Right atrium auricular region (tissue), 2 donors: ENCODE data around the gene JAKMIP2. TPM values are rescaled to one million over a fixed set of nuclear protein-coding genes. Genes with fewer than 3 reads are reported as not detected.

ENCODE experiments used
- DNase-seq: peaks from one replicate; pipeline ENCODE4 v3.0.0-alpha.2; 2019; ENCODE audit warnings: low spot score
- H3K27ac ChIP-seq, 2 donors: fragments of 200-600 bp; sonication (generic); 1 replicate in 1 of 2; 2 replicates in 1 of 2; pipeline ENCODE4 v1.5.1; 2016 to 2019
- H3K27me3 ChIP-seq, 2 donors: fragments of 200-600 bp; sonication (generic); one replicate each; pipeline versions ENCODE4 v1.5.1 to v1.6.0; 2017 to 2019
- H3K36me3 ChIP-seq: fragments of 200-600 bp; sonication (generic); one replicate; pipeline ENCODE4 v1.5.1; 2016
- H3K4me1 ChIP-seq, 2 donors: fragments of 200-600 bp; sonication (generic); one replicate each; pipeline versions ENCODE4 v1.5.1 to v1.6.0; 2017 to 2019
- H3K4me3 ChIP-seq, 2 donors: fragments of 200-600 bp; sonication (generic); 1 replicate in 1 of 2; 2 replicates in 1 of 2; pipeline ENCODE4 v1.5.1; 2017 to 2019; ENCODE audit warnings: mild to moderate bottlenecking in 1 of 2, moderate library complexity in 1 of 2
- H3K9me3 ChIP-seq, 2 donors: fragments of 200-600 bp; sonication (generic); one replicate each; pipeline ENCODE4 v1.5.1; 2019
- CTCF ChIP-seq, 2 donors: fragments of 200-600 bp; sonication (generic); IDR thresholded peaks; one replicate each; pipeline ENCODE4 v1.5.1; 2019; ENCODE audit warnings: antibody characterized with exemption in 2 of 2
- total RNA-seq, 2 donors: library from RNA; depleted of rRNA; stranded (reverse); fragments of >200 nt; gene quantifications; one replicate each; pipeline ENCODE4 v1.1.0, GENCODE V29; 2016

JAKMIP2 gene
- total RNA-seq, 2 donors from 2014 or later = 0.16 to 0.33 TPM

GRCh38 chr5:147613359-147613758 is 169.2 kb downstream of the JAKMIP2 start:
- no peak overlapping the region for H3K4me3 ChIP-seq
- H3K4me1 ChIP-seq = no peaks in the 10 kb centered on the region
- H3K27me3 ChIP-seq = no peaks in the 10 kb centered on the region
- no peak for TF ChIP-seq CTCF (IDR thresholded peaks at IDR 0.05)
- no peaks in the 10 kb centered on the region for H3K9me3 ChIP-seq
- no peak for DNase-seq
- H3K27ac ChIP-seq = no peak overlapping the region
- no peaks in the 10 kb centered on the region for H3K36me3 ChIP-seq

GRCh38 chr5:147611483-147611882 is 171.0 kb downstream of the JAKMIP2 start:
- Histone ChIP-seq H3K36me3 (no peaks in the 10 kb centered on the region), H3K9me3 (no peaks in the 10 kb centered on the region), H3K4me1 (no peaks in the 10 kb centered on the region), H3K27me3 (no peaks in the 10 kb centered on the region), H3K27ac (no peak overlapping the region), H3K4me3 (no peak overlapping the region)
- no peak for DNase-seq
- no peak for TF ChIP-seq CTCF (IDR thresholded peaks at IDR 0.05)

- H3K9me3 ChIP-seq = no peaks in the 10 kb centered on the region
- no peak for DNase-seq
- no peaks in the 10 kb centered on the region for H3K4me1 ChIP-seq
- H3K27me3 ChIP-seq = no peaks in the 10 kb centered on the region
- TF ChIP-seq CTCF (IDR thresholded peaks at IDR 0.05) = no peak
- no peak overlapping the region for H3K27ac ChIP-seq
- H3K36me3 ChIP-seq = no peaks in the 10 kb centered on the region
- no peak overlapping the region for H3K4me3 ChIP-seq
These were observed 171.7 kb downstream of the JAKMIP2 start for GRCh38 chr5:147610798-147611197.

GRCh38 chr5:147601652-147602051 is 180.9 kb downstream of the JAKMIP2 start:
- H3K4me3 ChIP-seq = no peak overlapping the region
- H3K36me3 ChIP-seq = no peaks in the 10 kb centered on the region
- H3K9me3 ChIP-seq = no peaks in the 10 kb centered on the region
- DNase-seq = no peak
- no peaks in the 10 kb centered on the region for H3K27me3 ChIP-seq
- TF ChIP-seq CTCF (IDR thresholded peaks at IDR 0.05) = no peak
- H3K27ac ChIP-seq = no peak overlapping the region
- no peaks in the 10 kb centered on the region for H3K4me1 ChIP-seq

GRCh38 chr5:147591120-147591519 is 191.4 kb downstream of the JAKMIP2 start:
- Histone ChIP-seq H3K4me1 (no peaks in the 10 kb centered on the region), H3K4me3 (no peak overlapping the region), H3K27ac (no peak overlapping the region), H3K36me3 (no peaks in the 10 kb centered on the region), H3K9me3 (no peaks in the 10 kb centered on the region), H3K27me3 (no peaks in the 10 kb centered on the region)
- no peak for TF ChIP-seq CTCF (IDR thresholded peaks at IDR 0.05)
- DNase-seq = no peak

- no peak overlapping the region for H3K27ac ChIP-seq
- no peaks in the 10 kb centered on the region for H3K27me3 ChIP-seq
- no peak overlapping the region for H3K4me3 ChIP-seq
- no peaks in the 10 kb centered on the region for H3K9me3 ChIP-seq
- no peak for TF ChIP-seq CTCF (IDR thresholded peaks at IDR 0.05)
- H3K36me3 ChIP-seq = no peaks in the 10 kb centered on the region
- no peak for DNase-seq
- no peaks in the 10 kb centered on the region for H3K4me1 ChIP-seq
These were observed 192.4 kb downstream of the JAKMIP2 start for GRCh38 chr5:147590096-147590495.
